ENCODE results near the gene ADISSP. TPM values are rescaled to one million over a fixed set of nuclear protein-coding genes. Genes with fewer than 3 reads are reported as not detected.

ADISSP gene
- total RNA-seq, 3 donors from 2014 or later (not counting 1 experiment from before 2014, with no cell fraction given): 10.1 to 13.5 (median 12.3) TPM

DNA sequence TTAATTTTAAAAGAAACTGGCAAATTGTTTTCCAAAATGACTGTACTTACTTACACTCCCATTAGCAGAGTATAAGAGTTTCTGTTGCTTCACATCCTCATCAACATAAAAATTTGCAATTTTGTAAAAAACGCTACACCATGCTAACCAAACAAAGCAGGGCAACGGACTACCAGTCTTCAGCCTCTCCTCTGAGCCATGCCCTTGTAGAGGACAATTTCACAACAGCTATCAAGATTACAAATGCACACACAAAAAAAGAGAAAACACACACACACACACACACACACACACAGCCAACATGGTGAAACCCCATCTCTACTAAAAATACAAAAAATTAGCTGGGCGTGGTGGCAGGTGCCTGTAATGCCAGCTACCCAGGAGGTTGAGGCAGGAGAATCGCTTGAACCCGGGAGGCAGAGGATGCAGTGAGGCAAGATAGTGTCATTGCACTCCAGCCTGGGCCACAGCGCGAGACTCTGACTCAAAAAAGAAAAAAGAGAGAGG lies 4.1 kb upstream of the ADISSP start:
- no peak for DNase-seq
- Mint-ChIP-seq H3K4me1 (peaks cover 5 to 17% of the 10 kb centered on the region in 2 donors), H3K27me3 (ENCODE audit: low read depth in 2 of 2) (no peaks in the 10 kb centered on the region), H3K36me3 (no peaks in the 10 kb centered on the region), H3K27ac (no peak overlapping the region), H3K4me3 (no peak overlapping the region), H3K9me3 (no peaks in the 10 kb centered on the region)
- WGBS (ENCODE audit: insufficient coverage): 77% methylated on average over 7 of the region's 7 CpGs
- Histone ChIP-seq H3K27ac (ENCODE audit: low read length) (no peak overlapping the region), H3K9me3 (ENCODE audit: control insufficient read depth, insufficient read depth, low read length) (no peaks in the 10 kb centered on the region), H3K4me1 (ENCODE audit: control insufficient read depth, insufficient read depth, low read length) (peaks cover 20% of the 10 kb centered on the region), H3K4me3 (ENCODE audit: low read length) (no peak overlapping the region), H3K27me3 (ENCODE audit: control insufficient read depth, insufficient read depth, low read length) (no peaks in the 10 kb centered on the region), H3K36me3 (ENCODE audit: control insufficient read depth, insufficient read depth, low read length) (no peaks in the 10 kb centered on the region)
- ATAC-seq: no peak
- intact Hi-C loops (cut with micrococcal nuclease): no loop called here
- TF ChIP-seq CTCF (IDR thresholded peaks at IDR 0.05): no peak

- Mint-ChIP-seq H3K9me3 (no peaks in the 10 kb centered on the region), H3K4me1 (peaks cover 5 to 33% of the 10 kb centered on the region in 2 donors), H3K27ac (peak overlapping the region; percentile 83 to 94), H3K4me3 (peak overlapping the region; percentile 88), H3K27me3 (ENCODE audit: low read depth in 2 of 2) (no peaks in the 10 kb centered on the region), H3K36me3 (no peaks in the 10 kb centered on the region)
- intact Hi-C loops (cut with micrococcal nuclease): loop anchor here (1.0 kb wide), 2 partner anchors 27 to 52 kb away; partner anchors contain the start of gene AP5S1
- peak overlapping the region; percentile 98 for H3K27ac ChIP-seq (ENCODE audit: low read length)
- no peaks in the 10 kb centered on the region for H3K36me3 ChIP-seq (ENCODE audit: control insufficient read depth, insufficient read depth, low read length)
- no peaks in the 10 kb centered on the region for H3K27me3 ChIP-seq (ENCODE audit: control insufficient read depth, insufficient read depth, low read length)
- H3K9me3 ChIP-seq (ENCODE audit: control insufficient read depth, insufficient read depth, low read length): no peaks in the 10 kb centered on the region
- ATAC-seq: peak; percentile 41 to 55 (median 47)
- peaks cover 45% of the 10 kb centered on the region for H3K4me1 ChIP-seq (ENCODE audit: control insufficient read depth, insufficient read depth, low read length)
- H3K4me3 ChIP-seq (ENCODE audit: low read length): peak overlapping the region; percentile 91
- peak; percentile 67 to 94 for DNase-seq
- 3% methylated on average over 51 of the region's 51 CpGs for WGBS (ENCODE audit: insufficient coverage)
- TF ChIP-seq CTCF (IDR thresholded peaks at IDR 0.05): peak; percentile 53
Measured at GRCh38 chr20:3768342-3769130, 983 bp upstream of the ADISSP start.

GRCh38 chr20:3767110-3767426 lies 485 bp downstream of the ADISSP start:
- H3K4me3 Mint-ChIP-seq: peak overlapping the region; percentile 76
- H3K4me1 ChIP-seq (ENCODE audit: control insufficient read depth, insufficient read depth, low read length): peaks cover 45% of the 10 kb centered on the region
- intact Hi-C loops (cut with micrococcal nuclease): no loop called here
- no peaks in the 10 kb centered on the region for H3K36me3 Mint-ChIP-seq
- TF ChIP-seq CTCF (IDR thresholded peaks at IDR 0.05): no peak
- no peaks in the 10 kb centered on the region for H3K36me3 ChIP-seq (ENCODE audit: control insufficient read depth, insufficient read depth, low read length)
- no peak overlapping the region for H3K27ac ChIP-seq (ENCODE audit: low read length)
- ATAC-seq (no peak), DNase-seq (peak in 1 of 2 donors; percentile 54)
- under 1% methylated on average over 20 of the region's 21 CpGs for WGBS (ENCODE audit: insufficient coverage)
- H3K4me1 Mint-ChIP-seq: peaks cover 5 to 33% of the 10 kb centered on the region in 2 donors
- H3K9me3 Mint-ChIP-seq: no peaks in the 10 kb centered on the region
- H3K4me3 ChIP-seq (ENCODE audit: low read length): peak overlapping the region; percentile 81
- no peaks in the 10 kb centered on the region for H3K27me3 Mint-ChIP-seq (ENCODE audit: low read depth in 2 of 2)
- no peaks in the 10 kb centered on the region for H3K9me3 ChIP-seq (ENCODE audit: control insufficient read depth, insufficient read depth, low read length)
- peak overlapping the region in 1 of 2 donors; percentile 94 for H3K27ac Mint-ChIP-seq
- H3K27me3 ChIP-seq (ENCODE audit: control insufficient read depth, insufficient read depth, low read length): no peaks in the 10 kb centered on the region

All from natural killer cell (primary cell).